Stimulated activated CD4-positive, alpha-beta T cell treated with anti-CD3 and anti-CD28 coated beads, Interleukin-15, amount 100 ng/mL, for 48 hours (primary cell): ENCODE data around the gene GPR132.
"Not testable (repeated sequence)": the region's sequence is repeated elsewhere in the genome, so short reads cannot be mapped to it uniquely, and the experiment has no call there.

Source experiments
- DNase-seq, 2 donors: peaks; one replicate each; pipeline ENCODE4 v3.0.0-alpha.2; 2020; ENCODE audit warnings: low read depth in 2 of 2

GPR132 gene

GRCh38 chr14:105041841-105042765 is 23.1 kb downstream of the GPR132 start:
- no peak for DNase-seq

GRCh38 chr14:105039458-105040205 is 25.6 kb downstream of the GPR132 start:
- no peak for DNase-seq

GRCh38 chr14:105035616-105036015 is 29.6 kb downstream of the GPR132 start:
- not testable (repeated sequence) for DNase-seq

- no peak for DNase-seq
Observed at GRCh38 chr14:105034315-105035039, 30.8 kb downstream of the GPR132 start.

- not testable (repeated sequence) for DNase-seq
Observed at GRCh38 chr14:105033412-105033900, 31.8 kb downstream of the GPR132 start.

GRCh38 chr14:105032451-105032901 is 32.8 kb downstream of the GPR132 start:
- DNase-seq, result not testable (repeated sequence)

GRCh38 chr14:105030836-105031396 is 34.3 kb downstream of the GPR132 start:
- no peak for DNase-seq

- DNase-seq, result no peak
Observed at GRCh38 chr14:105030194-105030593, 35.0 kb downstream of the GPR132 start.

- no peak for DNase-seq
Observed at GRCh38 chr14:105029402-105029801, 35.8 kb downstream of the GPR132 start.

- no peak for DNase-seq
Observed at GRCh38 chr14:105028251-105028927, 36.8 kb downstream of the GPR132 start.

GRCh38 chr14:105027718-105028117 is 37.5 kb downstream of the GPR132 start:
- DNase-seq, result not testable (repeated sequence)

GRCh38 chr14:105026802-105027563 is 38.2 kb downstream of the GPR132 start:
- DNase-seq, result no peak

- DNase-seq, result no peak
Observed at GRCh38 chr14:105026033-105026785, 39.0 kb downstream of the GPR132 start.

- DNase-seq, result no peak
Observed at GRCh38 chr14:105025429-105025828, 39.8 kb downstream of the GPR132 start.

- DNase-seq, result no peak
Observed at GRCh38 chr14:105023791-105024480, 41.3 kb downstream of the GPR132 start.

- no peak for DNase-seq
Observed at GRCh38 chr14:105023144-105023543, 42.1 kb downstream of the GPR132 start.

GRCh38 chr14:105022276-105022670 is 43.0 kb downstream of the GPR132 start:
- DNase-seq, result no peak

GRCh38 chr14:105021656-105022275 is 43.5 kb downstream of the GPR132 start:
- peak in 1 of 2 donors; percentile 17 for DNase-seq
